A549 (cell line): Measurements from ENCODE around the gene HTR5A.

Source experiments
- HOXA7 ChIP-seq: fragments of 250-450 bp; sonication (Bioruptor Pico); IDR thresholded peaks from 2 replicates; pipeline ENCODE4 v1.5.0; 2020; ENCODE audit warnings: mild to moderate bottlenecking, moderate library complexity
- KDM1A ChIP-seq: fragments of 200-600 bp; sonication (generic); IDR thresholded peaks from 2 replicates; pipeline ENCODE4 v1.6.1; 2016; ENCODE audit warnings: low read depth, mild to moderate bottlenecking
- MAX ChIP-seq: IDR thresholded peaks from 2 replicates; pipeline ENCODE4 v1.6.1; 2012
- POLR2A ChIP-seq: IDR thresholded peaks from 2 replicates; pipeline ENCODE4 v1.6.1; 2012; ENCODE audit warnings: mild to moderate bottlenecking, low read length
- RAD21 ChIP-seq, 2 experiments: fragments of >200 bp in 1 of 2; sonication (Bioruptor Twin) in 1 of 2; formaldehyde crosslinking in 1 of 2; IDR thresholded peaks in 1 of 2; conservative IDR thresholded peaks in 1 of 2; 2 replicates in 1 of 2; 3 replicates in 1 of 2; pipeline ENCODE4 v1.6.1; 2012 to 2018; ENCODE audit warnings: inconsistent platforms in 1 of 2
- RARB ChIP-seq: fragments of 250-450 bp; sonication (Bioruptor Pico); IDR thresholded peaks from 2 replicates; pipeline ENCODE4 v1.8.0; 2021; ENCODE audit warnings: mild to moderate bottlenecking, moderate library complexity

GRCh38 chr7:155108144-155108901 is 38.2 kb downstream of the HTR5A start:
- TF ChIP-seq HOXA7 (CRISPR knock-in tag) (no peak), MAX (no peak), POLR2A (no peak), RARB (no peak), KDM1A (no peak), RAD21 (conservative IDR thresholded peaks at IDR 0.05 in 1 of 2, IDR thresholded peaks at IDR 0.05 in 1 of 2) (no peak)
